ENCODE results near the gene NMNAT2.

- TF ChIP-seq EZH2 (IDR thresholded peaks at IDR 0.05): no peak
- no peak for TF ChIP-seq CTCF (IDR thresholded peaks at IDR 0.05)
- no peak for TF ChIP-seq EZH2phosphoT487 (IDR thresholded peaks at IDR 0.05)
Observed at GRCh38 chr1:183355181-183355580, 63.0 kb downstream of the NMNAT2 start.
